C4-2B (cell line): ENCODE measurements around the gene AHI1.

Experiments used
- H3K27ac ChIP-seq: fragments of 450-650 bp; 2 replicates; pipeline ENCODE4 v1.5.1; 2017
- CTCF ChIP-seq: fragments of 450-650 bp; conservative IDR thresholded peaks from 2 replicates; pipeline ENCODE4 v1.5.1; 2017; ENCODE audit warnings: mild to moderate bottlenecking
- ZFX ChIP-seq: fragments of 450-650 bp; IDR thresholded peaks from 2 replicates; pipeline ENCODE4 v1.6.1; 2017

The AHI1 gene

GRCh38 chr6:135411849-135412248, 85.7 kb downstream of the AHI1 start:
- TF ChIP-seq CTCF (no peak), ZFX (no peak)
- no peak overlapping the region for H3K27ac ChIP-seq

- H3K27ac ChIP-seq = no peak overlapping the region
- TF ChIP-seq CTCF (peak; percentile 61), ZFX (no peak)
Observed at GRCh38 chr6:135411339-135411738, 86.2 kb downstream of the AHI1 start.

- no peak for TF ChIP-seq CTCF
- no peak overlapping the region for H3K27ac ChIP-seq
Observed at GRCh38 chr6:135410856-135411255, 86.7 kb downstream of the AHI1 start.

GRCh38 chr6:135403584-135403983, 94.0 kb downstream of the AHI1 start:
- no peak overlapping the region for H3K27ac ChIP-seq
- TF ChIP-seq CTCF (no peak), ZFX (no peak)

GRCh38 chr6:135402311-135402710, 95.2 kb downstream of the AHI1 start:
- no peak overlapping the region for H3K27ac ChIP-seq
- TF ChIP-seq ZFX (no peak), CTCF (no peak)

- H3K27ac ChIP-seq = no peak overlapping the region
Observed at GRCh38 chr6:135397172-135397952, 100.2 kb downstream of the AHI1 start.

More at GRCh38 chr6:135397172-135397952, 100.2 kb downstream of the AHI1 start:
- no peak for TF ChIP-seq CTCF
- TF ChIP-seq ZFX = no peak
